Measurements from ENCODE around the gene ERVK3-1.

DNA sequence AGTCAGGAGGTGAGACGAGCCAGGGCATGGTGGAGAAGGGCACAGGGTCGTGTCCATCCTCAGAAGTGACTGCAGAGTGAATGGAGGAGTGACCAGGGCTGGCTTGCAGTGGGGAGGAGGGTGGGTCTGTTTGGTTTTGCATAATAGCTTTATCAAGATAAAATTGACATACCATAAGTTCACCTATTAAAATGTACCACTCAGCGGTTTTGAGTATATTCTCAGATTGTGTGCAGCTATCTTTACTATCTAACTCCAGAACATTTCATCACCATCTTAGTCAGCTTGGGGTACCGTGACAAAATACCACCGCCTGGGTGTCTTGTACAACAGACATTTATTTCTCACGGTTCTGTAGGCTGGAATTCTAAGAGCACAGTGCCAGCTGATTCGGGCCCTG lies 13.2 kb upstream of the ERVK3-1 start:
- no peak for TF ChIP-seq POLR2AphosphoS5 (IDR thresholded peaks at IDR 0.05)
- no peak for TF ChIP-seq POLR2A (IDR thresholded peaks at IDR 0.05)
- TF ChIP-seq, protein P1, sequence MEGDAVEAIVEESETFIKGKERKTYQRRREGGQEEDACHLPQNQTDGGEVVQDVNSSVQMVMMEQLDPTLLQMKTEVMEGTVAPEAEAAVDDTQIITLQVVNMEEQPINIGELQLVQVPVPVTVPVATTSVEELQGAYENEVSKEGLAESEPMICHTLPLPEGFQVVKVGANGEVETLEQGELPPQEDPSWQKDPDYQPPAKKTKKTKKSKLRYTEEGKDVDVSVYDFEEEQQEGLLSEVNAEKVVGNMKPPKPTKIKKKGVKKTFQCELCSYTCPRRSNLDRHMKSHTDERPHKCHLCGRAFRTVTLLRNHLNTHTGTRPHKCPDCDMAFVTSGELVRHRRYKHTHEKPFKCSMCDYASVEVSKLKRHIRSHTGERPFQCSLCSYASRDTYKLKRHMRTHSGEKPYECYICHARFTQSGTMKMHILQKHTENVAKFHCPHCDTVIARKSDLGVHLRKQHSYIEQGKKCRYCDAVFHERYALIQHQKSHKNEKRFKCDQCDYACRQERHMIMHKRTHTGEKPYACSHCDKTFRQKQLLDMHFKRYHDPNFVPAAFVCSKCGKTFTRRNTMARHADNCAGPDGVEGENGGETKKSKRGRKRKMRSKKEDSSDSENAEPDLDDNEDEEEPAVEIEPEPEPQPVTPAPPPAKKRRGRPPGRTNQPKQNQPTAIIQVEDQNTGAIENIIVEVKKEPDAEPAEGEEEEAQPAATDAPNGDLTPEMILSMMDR (IDR thresholded peaks at IDR 0.05) = no peak

Data from transverse colon (tissue), 4 donors.